ENCODE results near the gene SERPINF2. TPM values are rescaled to one million over a fixed set of nuclear protein-coding genes. Genes with fewer than 3 reads are reported as not detected.

Gene SERPINF2
- total RNA-seq, 1 experiment from 2014 or later = 0.68 TPM

- Mint-ChIP-seq H3K9me3 (no peaks in the 10 kb centered on the region), H3K4me3 (peak within 1 kb of the TSS; percentile 63 to 77), H3K36me3 (ENCODE audit: insufficient read depth in 1 of 3, low read depth in 3 of 3) (peaks cover 0 to 9% (median 0%) of the 10 kb centered on the region in 3 experiments; a peak in 4 of 7 replicates), H3K27me3 (ENCODE audit: low read depth) (peaks cover 2% of the 10 kb centered on the region; the same call in 1 of the 2 replicates), H3K27ac (no peak within 1 kb of the TSS; a peak in 1 of 7 replicates), H3K4me1 (peaks cover 2 to 4% of the 10 kb centered on the region in 2 experiments; a peak in 1 of 4 replicates)
- H2BK15ac ChIP-seq (ENCODE audit: low read depth, low read length) = no peak within 1 kb of the TSS
- peak; percentile 94 for DNase-seq
- no peak within 1 kb of the TSS for H3T11ph ChIP-seq (ENCODE audit: low read length)
- H3K79me2 ChIP-seq (ENCODE audit: insufficient read depth, low read length) = no peaks in the 10 kb centered on the region
- peaks cover 4% of the 10 kb centered on the region for H3K23me2 ChIP-seq (ENCODE audit: insufficient read length, low read depth, low read length, poor library complexity, severe bottlenecking)
- H3K9me3 ChIP-seq (ENCODE audit: control insufficient read depth, low read depth, low read length) = no peaks in the 10 kb centered on the region
- H3K9ac ChIP-seq (ENCODE audit: extremely low read depth, insufficient read length, low read length) = no peak within 1 kb of the TSS
- no peak within 1 kb of the TSS for H2BK20ac ChIP-seq (ENCODE audit: low read depth, low read length, poor library complexity, severe bottlenecking)
- no peaks in the 10 kb centered on the region for H4K20me1 ChIP-seq (ENCODE audit: control insufficient read depth, insufficient read depth, insufficient read length)
- no peak within 1 kb of the TSS for H2AK5ac ChIP-seq (ENCODE audit: insufficient read length, low read length)
- no peak within 1 kb of the TSS for H4K91ac ChIP-seq (ENCODE audit: insufficient read length, low read depth, low read length)
- H3K4me2 ChIP-seq (ENCODE audit: insufficient read depth, insufficient read length, low read length) = peak within 1 kb of the TSS; percentile 25
- H2BK12ac ChIP-seq (ENCODE audit: insufficient read length, low read depth, low read length) = no peak within 1 kb of the TSS
- H3K27ac ChIP-seq (ENCODE audit: insufficient read length, low read depth, low read length) = no peak within 1 kb of the TSS
- H3K56ac ChIP-seq (ENCODE audit: insufficient read length, low read depth, low read length) = no peak within 1 kb of the TSS
- no CpG with 5 or more reads among the region's 57 CpGs for WGBS (ENCODE audit: extremely low coverage, insufficient read length, low lambda C conversion rate)
- H3K14ac ChIP-seq (ENCODE audit: insufficient read depth, low read length) = no peak within 1 kb of the TSS; the same call in 1 of the 2 replicates
- no peak within 1 kb of the TSS for H3K4ac ChIP-seq (ENCODE audit: low read depth, low read length)
- no peak within 1 kb of the TSS for H2BK5ac ChIP-seq (ENCODE audit: insufficient read length, low read length)
- no peaks in the 10 kb centered on the region for H3K4me1 ChIP-seq (ENCODE audit: insufficient read depth, low read length)
- H3K23ac ChIP-seq (ENCODE audit: insufficient read length, low read depth, low read length) = no peak within 1 kb of the TSS
- H3K27me3 ChIP-seq (ENCODE audit: insufficient read depth, low read length) = no peaks in the 10 kb centered on the region
- H3K79me1 ChIP-seq (ENCODE audit: insufficient read depth, low read depth, low read length, poor library complexity, severe bottlenecking) = no peaks in the 10 kb centered on the region
- no peak for TF ChIP-seq CTCF (conservative IDR thresholded peaks at IDR 0.05)
- no peak within 1 kb of the TSS for H3K18ac ChIP-seq (ENCODE audit: insufficient read length, low read depth, low read length)
- H4K5ac ChIP-seq (ENCODE audit: insufficient read length, low read depth, low read length) = no peak within 1 kb of the TSS
- no peak within 1 kb of the TSS for H4K8ac ChIP-seq (replicated peaks; ENCODE audit: insufficient read length, low read depth, low read length)
- H2AFZ ChIP-seq (ENCODE audit: low read length) = no peak within 1 kb of the TSS
- no peak within 1 kb of the TSS for H2BK120ac ChIP-seq (ENCODE audit: low read depth, low read length, poor library complexity, severe bottlenecking)
These were observed 18.3 kb upstream of the SERPINF2 start, which contains the start of gene WDR81 for GRCh38 chr17:1724351-1724868. Gene WDR81, plus strand, starts transcription at chr17:1724704. Its CDS starts 256 bp downstream, at chr17:1724960.
